GM13976 (cell line): ENCODE data around the gene ANKRD66.

ENCODE experiments used
- DNase-seq: peaks from one replicate; pipeline ENCODE4 v3.0.0; 2012; ENCODE audit warnings: low spot score
- CTCF ChIP-seq: IDR thresholded peaks from 2 replicates; pipeline ENCODE4 v1.5.1; 2012; ENCODE audit warnings: borderline replicate concordance, mild to moderate bottlenecking; ENCODE audit not compliant: insufficient read depth; ENCODE audit errors: extremely low read depth, missing control alignments, control extremely low read depth
- in situ Hi-C: fragments of 300-500 bp; cut with MboI; formaldehyde crosslinking; loops from one replicate; pipeline ENCODE4 v1.12.0; 2022; ENCODE audit warnings: low sequenced_read_pairs, mixed read lengths, inconsistent platforms; ENCODE audit not compliant: unreplicated experiment

ANKRD66 gene

GRCh38 chr6:46789434-46790354 is 43.0 kb downstream of the ANKRD66 start:
- in situ Hi-C loops = no loop called here
- no peak for DNase-seq

GRCh38 chr6:46790355-46790874 is 43.7 kb downstream of the ANKRD66 start:
- no peak for DNase-seq
- no peak for TF ChIP-seq CTCF
- in situ Hi-C loops = no loop called here

More at GRCh38 chr6:46789434-46790354, 43.0 kb downstream of the ANKRD66 start:
- TF ChIP-seq CTCF = no peak

- in situ Hi-C loops = no loop called here
- DNase-seq = no peak
- no peak for TF ChIP-seq CTCF
Measured at GRCh38 chr6:46792635-46793034, 45.9 kb downstream of the ANKRD66 start.

GRCh38 chr6:46793138-46793537 is 46.4 kb downstream of the ANKRD66 start, which contains the start of gene MEP1A:
MEP1A (plus strand) TSS chr6:46793389; CDS start chr6:46793399, 10 bp downstream.
- TF ChIP-seq CTCF = no peak
- in situ Hi-C loops = no loop called here
- DNase-seq = no peak

GRCh38 chr6:46794068-46794467 is 47.3 kb downstream of the ANKRD66 start:
- DNase-seq = no peak
- no peak for TF ChIP-seq CTCF
- in situ Hi-C loops = no loop called here

GRCh38 chr6:46795816-46796215 is 49.1 kb downstream of the ANKRD66 start:
- no peak for DNase-seq
- no peak for TF ChIP-seq CTCF
- in situ Hi-C loops = no loop called here
